Testis (tissue), 3 donors: ENCODE results near the gene TGFBR2. TPM values are rescaled to one million over a fixed set of nuclear protein-coding genes. Genes with fewer than 3 reads are reported as not detected.

Source experiments
- DNase-seq: peaks from one replicate; pipeline ENCODE4 v3.0.0-alpha.2; 2019
- H3K27ac ChIP-seq, 2 donors: fragments of 200-600 bp; sonication (generic); one replicate each; pipeline ENCODE4 v1.5.1; 2019
- H3K27me3 ChIP-seq: fragments of 200-600 bp; sonication (generic); one replicate; pipeline ENCODE4 v1.5.1; 2019
- H3K36me3 ChIP-seq: fragments of 200-600 bp; sonication (generic); one replicate; pipeline ENCODE4 v1.5.1; 2017; ENCODE audit warnings: low read depth; ENCODE audit errors: missing control alignments
- H3K4me1 ChIP-seq: fragments of 200-600 bp; sonication (generic); one replicate; pipeline ENCODE4 v1.5.1; 2019
- H3K4me3 ChIP-seq, 2 donors: fragments of 200-600 bp; sonication (generic); one replicate each; pipeline ENCODE4 v1.5.1; 2017 to 2019
- H3K9me3 ChIP-seq: fragments of 200-600 bp; sonication (generic); one replicate; pipeline ENCODE4 v1.5.1; 2017
- CTCF ChIP-seq, 3 experiments: fragments of 450-650 bp in 2 of 3; fragments of 200-600 bp in 1 of 3; sonication (generic) in 1 of 3; IDR thresholded peaks; one replicate each; pipeline ENCODE4 v1.5.1; 2016 to 2019; ENCODE audit warnings: antibody characterized with exemption in 3 of 3, mild to moderate bottlenecking in 2 of 3, moderate library complexity in 1 of 3
- POLR2A ChIP-seq: fragments of 450-650 bp; IDR thresholded peaks from one replicate; pipeline ENCODE4 v1.6.1; 2017; ENCODE audit warnings: antibody characterized with exemption, mild to moderate bottlenecking, moderate library complexity
- WGBS, 2 donors: methylation state at CpG; one replicate each; pipeline ENCODE4 v1.1.5; 2018; 5-methylcytosine and 5-hydroxymethylcytosine counted together
- intact Hi-C: fragments of 100-400 bp; cut with DNase I; formaldehyde crosslinking; loops from one replicate; pipeline ENCODE4 v1.15.1; 2023; ENCODE audit warnings: low total_unique reads
- polyA plus RNA-seq: library from polyadenylated mRNA; stranded (reverse); fragments of 350-450 nt; fragmentation: Illumina TruSeq; extraction: RNeasy Lipid Tissue Mini Kit (QIAGEN cat#74804); gene quantifications from one replicate; pipeline ENCODE4 v1.2.3, GENCODE V29; 2014; ENCODE audit warnings: low read depth, low replicate concordance; ENCODE audit not compliant: insufficient read depth
- total RNA-seq, 2 donors: library from RNA; depleted of rRNA; stranded (reverse); fragments of >200 nt; gene quantifications; one replicate each; pipeline ENCODE4 v1.2.3, GENCODE V29; 2016

The TGFBR2 gene
- total and polyA plus RNA-seq, 3 donors from 2014 or later, result 18.7 to 35.3 (median 26.1) TPM

- TF ChIP-seq CTCF (IDR thresholded peaks at IDR 0.05), result no peak
- no peak for TF ChIP-seq POLR2A
- no peak for DNase-seq
- Histone ChIP-seq H3K27me3 (no peaks in the 10 kb centered on the region), H3K4me1 (peaks cover 36% of the 10 kb centered on the region), H3K36me3 (no peaks in the 10 kb centered on the region), H3K27ac (no peak overlapping the region), H3K4me3 (no peak overlapping the region), H3K9me3 (no peaks in the 10 kb centered on the region)
- WGBS, 2 donors, result 53 to 61% methylated on average over 3 of the region's 3 CpGs
- intact Hi-C loops, result loop anchor here (10.0 kb wide), 1 partner anchor 160 kb away; no protein-coding TSS in a partner anchor
Measured at GRCh38 chr3:30684356-30684755, 78.0 kb downstream of the TGFBR2 start.

GRCh38 chr3:30685267-30685667 lies 78.9 kb downstream of the TGFBR2 start:
- Histone ChIP-seq H3K36me3 (no peaks in the 10 kb centered on the region), H3K27me3 (no peaks in the 10 kb centered on the region), H3K9me3 (no peaks in the 10 kb centered on the region), H3K4me1 (peaks cover 41% of the 10 kb centered on the region), H3K4me3 (no peak overlapping the region), H3K27ac (peak overlapping the region in 1 of 2 donors; percentile 23)
- no peak for TF ChIP-seq POLR2A
- TF ChIP-seq CTCF (IDR thresholded peaks at IDR 0.05), result no peak
- 93 to 96% methylated on average over 2 of the region's 2 CpGs for WGBS, 2 donors
- DNase-seq, result no peak
- intact Hi-C loops, result loop anchor here (10.0 kb wide), 1 partner anchor 160 kb away; no protein-coding TSS in a partner anchor

- H3K9me3 ChIP-seq, result no peaks in the 10 kb centered on the region
- H3K4me1 ChIP-seq, result peaks cover 35% of the 10 kb centered on the region
- peak overlapping the region in 1 of 2 donors; percentile 23 for H3K27ac ChIP-seq
- no peaks in the 10 kb centered on the region for H3K36me3 ChIP-seq
- intact Hi-C loops, result loop anchor here (10.0 kb wide), 1 partner anchor 161 kb away; no protein-coding TSS in a partner anchor
- 67 to 70% methylated on average over 2 of the region's 2 CpGs for WGBS, 2 donors
- H3K4me3 ChIP-seq, result no peak overlapping the region
- no peaks in the 10 kb centered on the region for H3K27me3 ChIP-seq
- TF ChIP-seq CTCF (IDR thresholded peaks at IDR 0.05) (no peak), POLR2A (no peak)
- no peak for DNase-seq
Measured at GRCh38 chr3:30686176-30686575, 79.8 kb downstream of the TGFBR2 start.

- Histone ChIP-seq H3K4me1 (peaks cover 35% of the 10 kb centered on the region), H3K36me3 (no peaks in the 10 kb centered on the region), H3K4me3 (no peak overlapping the region), H3K27ac (peak overlapping the region in 1 of 2 donors; percentile 23), H3K9me3 (no peaks in the 10 kb centered on the region), H3K27me3 (no peaks in the 10 kb centered on the region)
- 64 to 67% methylated on average over 2 of the region's 2 CpGs for WGBS, 2 donors
- TF ChIP-seq POLR2A (no peak), CTCF (IDR thresholded peaks at IDR 0.05) (no peak)
- DNase-seq, result no peak
- intact Hi-C loops, result loop anchor here (10.0 kb wide), 1 partner anchor 162 kb away; no protein-coding TSS in a partner anchor
Measured at GRCh38 chr3:30686799-30687198, 80.4 kb downstream of the TGFBR2 start.
